ENCODE data around the gene LMF1.

GRCh38 chr16:995783-996182 is 25.0 kb upstream of the LMF1 start:
- no peak for TF ChIP-seq CTCF (IDR thresholded peaks at IDR 0.05)
- TF ChIP-seq POLR2A (IDR thresholded peaks at IDR 0.05): no peak
- TF ChIP-seq POLR2AphosphoS5 (IDR thresholded peaks at IDR 0.05): no peak

Measured in prostate gland (tissue), 2 donors.